DOHH2 (cell line): ENCODE measurements around the gene PAPPA2.

Experiments used
- H3F3A ChIP-seq: fragments of 200-600 bp; sonication (generic), shearing (Covaris generic); 2 replicates; pipeline ENCODE4 v1.6.0; 2016; ENCODE audit warnings: antibody characterized with exemption, mild to moderate bottlenecking; ENCODE audit not compliant: control insufficient read depth, insufficient read depth
- H3K27ac ChIP-seq: fragments of 200-600 bp; sonication (generic); 2 replicates; pipeline ENCODE4 v1.5.1; 2014; ENCODE audit warnings: low read depth, mild to moderate bottlenecking, low read length, moderate library complexity
- H3K27me3 ChIP-seq: fragments of 200-600 bp; sonication (generic); 2 replicates; pipeline ENCODE4 v1.6.1; 2014; ENCODE audit warnings: mild to moderate bottlenecking, low read length, mixed read lengths; ENCODE audit not compliant: control insufficient read depth
- H3K36me3 ChIP-seq: fragments of 200-600 bp; sonication (generic); 2 replicates; pipeline ENCODE4 v1.6.1; 2014; ENCODE audit warnings: mild to moderate bottlenecking, low read length, moderate library complexity, mixed read lengths; ENCODE audit not compliant: control insufficient read depth
- H3K4me1 ChIP-seq: fragments of 200-600 bp; sonication (generic); 2 replicates; pipeline ENCODE4 v1.6.1; 2014; ENCODE audit warnings: mild to moderate bottlenecking, low read length, mixed read lengths; ENCODE audit not compliant: control insufficient read depth
- H3K4me2 ChIP-seq: fragments of 200-600 bp; sonication (generic); 2 replicates; pipeline ENCODE4 v1.6.0; 2014; ENCODE audit warnings: mild to moderate bottlenecking, low read length, moderate library complexity
- H3K4me3 ChIP-seq: fragments of 200-600 bp; sonication (generic); 2 replicates; pipeline ENCODE4 v1.5.1; 2014; ENCODE audit warnings: mild to moderate bottlenecking, low read length, mixed read lengths
- H3K79me2 ChIP-seq: fragments of 200-600 bp; sonication (generic); 2 replicates; pipeline ENCODE4 v1.6.1; 2014; ENCODE audit warnings: mild to moderate bottlenecking, low read length, mixed read lengths; ENCODE audit not compliant: control insufficient read depth
- H3K9me2 ChIP-seq: fragments of 200-600 bp; sonication (generic); replicated peaks from 2 replicates; pipeline ENCODE4 v1.6.1; 2014; ENCODE audit warnings: mild to moderate bottlenecking, low read length, mixed read lengths; ENCODE audit not compliant: control insufficient read depth
- H3K9me3 ChIP-seq: fragments of 200-600 bp; sonication (generic); 2 replicates; pipeline ENCODE4 v1.6.1; 2014; ENCODE audit warnings: antibody characterized with exemption, low read length, mixed read lengths; ENCODE audit not compliant: control insufficient read depth, insufficient read depth
- H4K20me1 ChIP-seq: fragments of 200-600 bp; sonication (generic); 2 replicates; pipeline ENCODE4 v1.6.0; 2014; ENCODE audit warnings: low read depth, mild to moderate bottlenecking, antibody characterized with exemption, low read length, moderate library complexity; ENCODE audit not compliant: control insufficient read depth, insufficient read depth
- EZH2phosphoT487 ChIP-seq: fragments of 200-600 bp; sonication (generic); IDR thresholded peaks from 2 replicates; pipeline ENCODE4 v1.6.1; 2017; ENCODE audit warnings: borderline replicate concordance, mild to moderate bottlenecking, antibody characterized with exemption, low read length, moderate library complexity, mixed read lengths
- TF ChIP-seq, protein P1 (sequence below): fragments of 200-600 bp; sonication (generic); IDR thresholded peaks from one replicate; pipeline ENCODE4 v1.5.1; 2014; ENCODE audit warnings: antibody characterized with exemption, mild to moderate bottlenecking, low read depth, low read length; ENCODE audit not compliant: poor library complexity, severe bottlenecking

Gene PAPPA2

GRCh38 chr1:176741181-176741580 is 278.2 kb downstream of the PAPPA2 start:
- H3K4me1 ChIP-seq = no peaks in the 10 kb centered on the region
- H3K4me2 ChIP-seq = no peak overlapping the region
- H3K27me3 ChIP-seq = no peaks in the 10 kb centered on the region
- no peak overlapping the region for H3K27ac ChIP-seq
- no peaks in the 10 kb centered on the region for H4K20me1 ChIP-seq
- H3K79me2 ChIP-seq = no peaks in the 10 kb centered on the region
- H3K36me3 ChIP-seq = no peaks in the 10 kb centered on the region
- no peaks in the 10 kb centered on the region for H3F3A ChIP-seq
- no peaks in the 10 kb centered on the region for H3K9me3 ChIP-seq
- H3K9me2 ChIP-seq = no peaks in the 10 kb centered on the region
- no peak overlapping the region for H3K4me3 ChIP-seq
- TF ChIP-seq, protein P1, sequence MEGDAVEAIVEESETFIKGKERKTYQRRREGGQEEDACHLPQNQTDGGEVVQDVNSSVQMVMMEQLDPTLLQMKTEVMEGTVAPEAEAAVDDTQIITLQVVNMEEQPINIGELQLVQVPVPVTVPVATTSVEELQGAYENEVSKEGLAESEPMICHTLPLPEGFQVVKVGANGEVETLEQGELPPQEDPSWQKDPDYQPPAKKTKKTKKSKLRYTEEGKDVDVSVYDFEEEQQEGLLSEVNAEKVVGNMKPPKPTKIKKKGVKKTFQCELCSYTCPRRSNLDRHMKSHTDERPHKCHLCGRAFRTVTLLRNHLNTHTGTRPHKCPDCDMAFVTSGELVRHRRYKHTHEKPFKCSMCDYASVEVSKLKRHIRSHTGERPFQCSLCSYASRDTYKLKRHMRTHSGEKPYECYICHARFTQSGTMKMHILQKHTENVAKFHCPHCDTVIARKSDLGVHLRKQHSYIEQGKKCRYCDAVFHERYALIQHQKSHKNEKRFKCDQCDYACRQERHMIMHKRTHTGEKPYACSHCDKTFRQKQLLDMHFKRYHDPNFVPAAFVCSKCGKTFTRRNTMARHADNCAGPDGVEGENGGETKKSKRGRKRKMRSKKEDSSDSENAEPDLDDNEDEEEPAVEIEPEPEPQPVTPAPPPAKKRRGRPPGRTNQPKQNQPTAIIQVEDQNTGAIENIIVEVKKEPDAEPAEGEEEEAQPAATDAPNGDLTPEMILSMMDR = no peak
- TF ChIP-seq EZH2phosphoT487 = no peak

- no peaks in the 10 kb centered on the region for H4K20me1 ChIP-seq
- no peaks in the 10 kb centered on the region for H3F3A ChIP-seq
- H3K9me3 ChIP-seq = no peaks in the 10 kb centered on the region
- no peaks in the 10 kb centered on the region for H3K36me3 ChIP-seq
- H3K4me2 ChIP-seq = no peak overlapping the region
- no peaks in the 10 kb centered on the region for H3K9me2 ChIP-seq
- H3K4me3 ChIP-seq = no peak overlapping the region
- H3K27me3 ChIP-seq = no peaks in the 10 kb centered on the region
- H3K79me2 ChIP-seq = no peaks in the 10 kb centered on the region
- no peak overlapping the region for H3K27ac ChIP-seq
- TF ChIP-seq EZH2phosphoT487 = no peak
- TF ChIP-seq, protein P1 = no peak
- no peaks in the 10 kb centered on the region for H3K4me1 ChIP-seq
Measured at GRCh38 chr1:176742322-176742721, 279.3 kb downstream of the PAPPA2 start.

DNA sequence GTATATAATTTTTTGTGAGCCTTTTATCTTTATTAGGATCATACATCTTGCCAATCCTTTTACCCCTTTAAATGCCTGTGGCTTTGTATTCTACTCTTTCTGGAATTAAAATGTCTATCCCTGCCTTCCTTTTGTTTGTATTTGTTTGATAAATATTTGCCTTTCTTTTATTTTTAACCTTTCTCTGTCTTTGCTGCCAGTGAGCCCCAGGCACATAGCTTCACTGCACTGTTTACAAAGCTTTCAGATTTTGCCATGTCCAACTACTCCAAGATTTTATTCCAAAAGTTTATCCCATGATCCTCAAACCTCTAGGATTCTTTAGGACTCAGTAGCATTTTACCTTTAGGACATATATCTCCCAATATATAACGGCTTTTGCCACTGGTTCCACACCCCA is 281.2 kb downstream of the PAPPA2 start:
- no peaks in the 10 kb centered on the region for H3K4me1 ChIP-seq
- H3F3A ChIP-seq = no peaks in the 10 kb centered on the region
- H3K27me3 ChIP-seq = no peaks in the 10 kb centered on the region
- H3K9me3 ChIP-seq = no peaks in the 10 kb centered on the region
- no peak overlapping the region for H3K4me2 ChIP-seq
- no peak overlapping the region for H3K27ac ChIP-seq
- H3K4me3 ChIP-seq = no peak overlapping the region
- H4K20me1 ChIP-seq = no peaks in the 10 kb centered on the region
- no peaks in the 10 kb centered on the region for H3K9me2 ChIP-seq
- no peaks in the 10 kb centered on the region for H3K79me2 ChIP-seq
- TF ChIP-seq, protein P1 = no peak
- H3K36me3 ChIP-seq = no peaks in the 10 kb centered on the region

- Histone ChIP-seq H3K36me3 (no peaks in the 10 kb centered on the region), H3K4me2 (no peak overlapping the region), H3K9me2 (no peaks in the 10 kb centered on the region), H3K4me3 (no peak overlapping the region), H3K9me3 (no peaks in the 10 kb centered on the region), H3F3A (no peaks in the 10 kb centered on the region), H4K20me1 (no peaks in the 10 kb centered on the region), H3K27me3 (no peaks in the 10 kb centered on the region), H3K79me2 (no peaks in the 10 kb centered on the region), H3K4me1 (no peaks in the 10 kb centered on the region), H3K27ac (no peak overlapping the region)
- no peak for TF ChIP-seq EZH2phosphoT487
- TF ChIP-seq, protein P1 = no peak
Measured at GRCh38 chr1:176745945-176746344, 283.0 kb downstream of the PAPPA2 start.
